GM12878 (cell line): ENCODE data around the gene SLC38A1. TPM values are rescaled to one million over a fixed set of nuclear protein-coding genes. Genes with fewer than 3 reads are reported as not detected.

ENCODE experiments used
- ATAC-seq: fragments of 200-7000 bp; cut with Tn5 transposase; 3 replicates; pipeline ENCODE4 v1.9.1; 2020; ENCODE audit warnings: mild to moderate bottlenecking, moderate library complexity
- BruUV-seq: library from RNA; stranded (reverse); fragments of 400-500 nt; replicated peaks from 2 replicates; lab custom pipeline; 2021; lab: Mats Ljungman, UMichigan
- CTCF ChIA-PET: fragments of 300-600 bp; sonication (Branson Sonifier 250); formaldehyde crosslinking; extraction: SDS; loops from one replicate; lab custom pipeline; 2021; ENCODE audit warnings: inconsistent platforms; lab: Yijun Ruan, JAX
- POLR2A ChIA-PET: fragments of 350-600 bp; formaldehyde crosslinking; extraction: SDS; loops from one replicate; lab custom pipeline; 2021; ENCODE audit warnings: inconsistent platforms; lab: Charles Lee
- RAD21 ChIA-PET: fragments of 300-600 bp; sonication (Branson Sonifier 250); formaldehyde crosslinking; loops from one replicate; lab custom pipeline; 2023; ENCODE audit warnings: antibody characterized with exemption; ENCODE audit not compliant: unreplicated experiment; lab: Charles Lee
- SMC1A ChIA-PET: fragments of 300-600 bp; sonication (Branson Sonifier 250); formaldehyde crosslinking; loops from one replicate; lab custom pipeline; 2023; ENCODE audit not compliant: unreplicated experiment, uncharacterized antibody; lab: Charles Lee
- DNase-seq: peaks from one replicate; pipeline ENCODE4 v3.0.0-alpha.2; 2011; ENCODE audit warnings: low read depth, low spot score
- FAIRE-seq: peaks from 3 replicates; lab custom pipeline; 2011; peaks lifted over from hg19 to GRCh38; lab: Jason Lieb, UNC
- H2AFZ ChIP-seq: 2 replicates; pipeline ENCODE4 v1.6.0; 2011; ENCODE audit warnings: low read depth, low read length, control low read depth; ENCODE audit not compliant: control insufficient read depth
- H3K27ac ChIP-seq: 2 replicates; pipeline ENCODE4 v1.5.1; 2011; ENCODE audit warnings: control low read depth; ENCODE audit not compliant: control insufficient read depth, insufficient read depth
- H3K27me3 ChIP-seq, 2 experiments: replicated peaks in 1 of 2; 2 replicates each; pipeline versions ENCODE4 v1.6.0 to v1.6.1; 2011; ENCODE audit warnings: low read length in 1 of 2; ENCODE audit not compliant: control insufficient read depth in 2 of 2, insufficient read depth in 2 of 2
- H3K36me3 ChIP-seq, 2 experiments: 2 replicates each; pipeline ENCODE4 v1.5.1; 2011; ENCODE audit warnings: low read length in 1 of 2; ENCODE audit not compliant: control insufficient read depth in 2 of 2, insufficient read depth in 2 of 2
- H3K4me1 ChIP-seq: 2 replicates; pipeline ENCODE4 v1.6.1; 2011; ENCODE audit warnings: mild to moderate bottlenecking, low read length, moderate library complexity, mixed read lengths; ENCODE audit not compliant: control insufficient read depth, insufficient read depth
- H3K4me2 ChIP-seq: 2 replicates; pipeline ENCODE4 v1.6.0; 2011; ENCODE audit warnings: control low read depth; ENCODE audit not compliant: control insufficient read depth, insufficient read depth
- H3K4me3 ChIP-seq: fragments of 200-600 bp; sonication (generic); 2 replicates; pipeline ENCODE4 v1.5.1; 2016
- H3K79me2 ChIP-seq: 2 replicates; pipeline ENCODE4 v1.6.0; 2011; ENCODE audit warnings: low read length; ENCODE audit not compliant: control insufficient read depth, insufficient read depth
- H3K9ac ChIP-seq: 2 replicates; pipeline ENCODE4 v1.8.0; 2011; ENCODE audit warnings: low read length, control low read depth, mixed read lengths; ENCODE audit not compliant: control insufficient read depth, insufficient read depth
- H3K9me3 ChIP-seq: replicated peaks from 3 replicates; pipeline ENCODE4 v1.5.1; 2011; ENCODE audit warnings: mild to moderate bottlenecking, low read length; ENCODE audit not compliant: control insufficient read depth, insufficient read depth
- H4K20me1 ChIP-seq: 2 replicates; pipeline ENCODE4 v1.6.0; 2011; ENCODE audit not compliant: control insufficient read depth, insufficient read depth
- CHD4 ChIP-seq: fragments of 200-600 bp; sonication (generic); IDR thresholded peaks from 2 replicates; pipeline ENCODE4 v1.6.1; 2016; ENCODE audit warnings: mild to moderate bottlenecking
- NBN ChIP-seq: fragments of 450-650 bp; IDR thresholded peaks from 2 replicates; pipeline ENCODE4 v1.6.1; 2016
- RUNX3 ChIP-seq: IDR thresholded peaks from 2 replicates; pipeline ENCODE4 v1.6.1; 2012; ENCODE audit warnings: low read length, inconsistent platforms
- ZNF592 ChIP-seq: fragments of 450-650 bp; IDR thresholded peaks from 2 replicates; pipeline ENCODE4 v1.6.1; 2017; ENCODE audit warnings: mild to moderate bottlenecking, moderate library complexity
- WGBS: methylation state at CpG from one replicate; pipeline ENCODE4 v1.1.6; 2016; ENCODE audit warnings: low lambda C conversion rate; ENCODE audit not compliant: insufficient replicate concordance, insufficient coverage; ENCODE audit errors: missing lambda C conversion rate; 5-methylcytosine and 5-hydroxymethylcytosine counted together
- in situ Hi-C: fragments of 300-500 bp; cut with MboI; formaldehyde crosslinking; loops from 9 replicates; pipeline ENCODE4 v1.14.3; 2018; ENCODE audit warnings: mixed read lengths
- intact Hi-C: fragments of 100-400 bp; cut with micrococcal nuclease; formaldehyde crosslinking; loops from one replicate; pipeline ENCODE4 v1.14.2; 2022; ENCODE audit not compliant: unreplicated experiment
- polyA plus RNA-seq, 11 experiments: library from polyadenylated mRNA; depleted of rRNA in 4 of 11; unstranded in 6 of 11; stranded (reverse) in 5 of 11; fragments of >200 nt; fragmentation: Nextera tagmentation in 4 of 11; fragmentation: Illumina TruSeq in 1 of 11; extraction: Ambion mirVana in 4 of 11; extraction: Trizol in 1 of 11; gene quantifications; 1 replicate in 1 of 11; 2 replicates in 10 of 11; pipeline versions ENCODE4 v1.2.1 to v1.2.3, GENCODE V29; 2011 to 2016; ENCODE audit warnings: inconsistent platforms in 2 of 11, missing spikeins in 2 of 11, low read depth in 1 of 11
- total RNA-seq, 4 experiments: library from RNA; depleted of rRNA in 3 of 4; stranded (reverse); fragments of >200 nt in 3 of 4; fragmentation: Illumina TruSeq in 1 of 4; extraction: Trizol in 1 of 4; gene quantifications; 2 replicates each; pipeline versions ENCODE4 v1.2.1 to v1.2.3, GENCODE V29; 2013 to 2021

The SLC38A1 gene
- total and polyA plus RNA-seq, 10 of the 15 experiments (the other 5 are each of a cell fraction or from before 2014, with no cell fraction given), result 38.1 to 191 (median 144) TPM

GRCh38 chr12:46222636-46223035 is 46.2 kb downstream of the SLC38A1 start:
- TF ChIP-seq ZNF592 (no peak), NBN (no peak), RUNX3 (peak; percentile 17; the same call in 1 of the 2 replicates), CHD4 (no peak)
- no peak overlapping the region for H3K4me3 ChIP-seq
- H2AFZ ChIP-seq, result no peak overlapping the region
- ChIA-PET SMC1A (interaction anchor here (0.8 to 1.4 kb wide), 4 partner anchors 9 to 50 kb away, joined by 3 to 4 read pairs (median 3); no protein-coding TSS in a partner anchor), POLR2A (interaction anchor here (0.5 to 1.3 kb wide), 2 partner anchors 34 to 55 kb away, joined by 3 to 4 read pairs; no protein-coding TSS in a partner anchor), CTCF (no interaction called here), RAD21 (interaction anchor here (1.2 to 1.5 kb wide), 2 partner anchors 41 to 45 kb away, joined by 4 to 5 read pairs; no protein-coding TSS in a partner anchor)
- peaks cover 14 to 26% of the 10 kb centered on the region in 2 experiments for H3K36me3 ChIP-seq
- no peaks in the 10 kb centered on the region for H3K27me3 ChIP-seq
- intact Hi-C loops (no loop called here), in situ Hi-C loops (no loop called here)
- FAIRE-seq (peak; percentile 61), DNase-seq (no peak), ATAC-seq (no peak)
- no peak overlapping the region for H3K4me2 ChIP-seq
- no peaks in the 10 kb centered on the region for H4K20me1 ChIP-seq
- H3K4me1 ChIP-seq, result peaks cover 34% of the 10 kb centered on the region
- no peak overlapping the region for H3K9ac ChIP-seq
- H3K27ac ChIP-seq, result no peak overlapping the region; the same call in 1 of the 2 replicates
- WGBS, result 0% methylated on average over 1 of the region's 1 CpG
- BruUV-seq, result no TSS peak
- H3K79me2 ChIP-seq, result peaks cover 54% of the 10 kb centered on the region
- H3K9me3 ChIP-seq, result no peaks in the 10 kb centered on the region
